ENCODE data around the gene PES1. TPM values are rescaled to one million over a fixed set of nuclear protein-coding genes. Genes with fewer than 3 reads are reported as not detected.
A peak's percentile ranks its signal among the peaks of the same experiment; 100 is the strongest.

Gene PES1
- total and polyA plus RNA-seq, 2 of the 13 experiments (the other 11 are each of a cell fraction or from before 2014, with no cell fraction given), result 65.1 to 94.7 TPM

DNA sequence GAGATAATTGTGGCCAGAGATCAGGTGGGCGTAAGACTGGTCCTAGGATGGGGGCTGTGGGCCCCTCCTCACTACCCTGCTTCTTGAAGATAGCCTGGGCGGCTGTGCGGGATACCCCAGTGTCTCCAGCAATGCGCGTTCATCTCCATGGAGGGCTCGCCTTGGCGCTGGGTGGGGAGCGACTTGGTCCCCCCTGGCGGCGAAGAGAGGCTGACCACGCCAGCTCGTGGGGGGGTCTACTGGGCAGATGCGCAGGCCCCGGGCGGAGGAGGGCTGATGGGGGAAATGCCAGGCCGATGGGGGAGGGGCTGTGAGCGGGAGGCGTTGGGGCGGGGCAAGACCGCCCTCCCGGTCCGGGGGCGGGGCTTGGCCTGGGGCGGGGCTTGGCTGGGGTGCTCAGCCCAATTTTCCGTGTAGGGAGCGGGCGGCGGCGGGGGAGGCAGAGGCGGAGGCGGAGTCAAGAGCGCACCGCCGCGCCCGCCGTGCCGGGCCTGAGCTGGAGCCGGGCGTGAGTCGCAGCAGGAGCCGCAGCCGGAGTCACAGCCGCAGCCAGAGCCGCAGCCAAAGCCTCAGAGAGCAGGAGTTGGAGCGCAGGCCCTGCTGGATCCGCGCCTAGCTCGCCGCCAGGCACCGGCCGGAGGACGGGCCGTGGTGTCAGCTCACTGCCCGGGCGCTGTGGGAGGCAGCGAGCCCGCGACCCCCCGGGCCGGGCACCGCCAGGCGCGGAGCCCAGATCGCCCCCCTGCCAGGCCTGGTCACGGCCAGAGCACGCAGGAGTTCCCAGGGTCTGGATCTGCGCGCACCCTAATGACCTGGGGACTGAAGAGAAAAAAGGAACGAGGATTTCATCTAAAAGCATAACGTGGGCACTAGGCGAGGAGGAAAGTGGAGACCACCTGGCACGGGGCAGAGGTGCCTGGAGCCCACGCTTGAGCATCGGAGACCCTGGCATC is 43.8 kb upstream of the PES1 start, which contains the start of gene SLC35E4 (continued):
- TF ChIP-seq, protein P1, sequence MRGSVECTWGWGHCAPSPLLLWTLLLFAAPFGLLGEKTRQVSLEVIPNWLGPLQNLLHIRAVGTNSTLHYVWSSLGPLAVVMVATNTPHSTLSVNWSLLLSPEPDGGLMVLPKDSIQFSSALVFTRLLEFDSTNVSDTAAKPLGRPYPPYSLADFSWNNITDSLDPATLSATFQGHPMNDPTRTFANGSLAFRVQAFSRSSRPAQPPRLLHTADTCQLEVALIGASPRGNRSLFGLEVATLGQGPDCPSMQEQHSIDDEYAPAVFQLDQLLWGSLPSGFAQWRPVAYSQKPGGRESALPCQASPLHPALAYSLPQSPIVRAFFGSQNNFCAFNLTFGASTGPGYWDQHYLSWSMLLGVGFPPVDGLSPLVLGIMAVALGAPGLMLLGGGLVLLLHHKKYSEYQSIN (CRISPR knock-in tag; IDR thresholded peaks at IDR 0.05; ENCODE audit: borderline replicate concordance), result no peak
- no peak for TF ChIP-seq ZNF17 (CRISPR knock-in tag; IDR thresholded peaks at IDR 0.05)
- no peak for TF ChIP-seq ZNF225 (CRISPR knock-in tag; IDR thresholded peaks at IDR 0.05)
- no peak for TF ChIP-seq ZNF788 (CRISPR knock-in tag; IDR thresholded peaks at IDR 0.05; ENCODE audit: borderline replicate concordance)
- no peak for TF ChIP-seq MIER2 (CRISPR knock-in tag; IDR thresholded peaks at IDR 0.05)
- no peak for TF ChIP-seq ZNF784 (CRISPR knock-in tag; IDR thresholded peaks at IDR 0.05; ENCODE audit: borderline replicate concordance)
- TF ChIP-seq SRY (CRISPR knock-in tag; IDR thresholded peaks at IDR 0.05), result 0 out of 2 replicates have a peak, but pooled peaks have one; percentile 20
- TF ChIP-seq HDAC2 (CRISPR knock-in tag; IDR thresholded peaks at IDR 0.05), result no peak
- TF ChIP-seq, protein P2, sequence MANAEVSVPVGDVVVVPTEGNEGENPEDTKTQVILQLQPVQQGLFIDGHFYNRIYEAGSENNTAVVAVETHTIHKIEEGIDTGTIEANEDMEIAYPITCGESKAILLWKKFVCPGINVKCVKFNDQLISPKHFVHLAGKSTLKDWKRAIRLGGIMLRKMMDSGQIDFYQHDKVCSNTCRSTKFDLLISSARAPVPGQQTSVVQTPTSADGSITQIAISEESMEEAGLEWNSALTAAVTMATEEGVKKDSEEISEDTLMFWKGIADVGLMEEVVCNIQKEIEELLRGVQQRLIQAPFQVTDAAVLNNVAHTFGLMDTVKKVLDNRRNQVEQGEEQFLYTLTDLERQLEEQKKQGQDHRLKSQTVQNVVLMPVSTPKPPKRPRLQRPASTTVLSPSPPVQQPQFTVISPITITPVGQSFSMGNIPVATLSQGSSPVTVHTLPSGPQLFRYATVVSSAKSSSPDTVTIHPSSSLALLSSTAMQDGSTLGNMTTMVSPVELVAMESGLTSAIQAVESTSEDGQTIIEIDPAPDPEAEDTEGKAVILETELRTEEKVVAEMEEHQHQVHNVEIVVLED (CRISPR knock-in tag; IDR thresholded peaks at IDR 0.05; ENCODE audit: borderline replicate concordance), result no peak
- no peak for TF ChIP-seq ZBTB3 (CRISPR knock-in tag; IDR thresholded peaks at IDR 0.05; ENCODE audit: borderline replicate concordance, low read depth)
- no peak for TF ChIP-seq ZNF570 (CRISPR knock-in tag; IDR thresholded peaks at IDR 0.05; ENCODE audit: borderline replicate concordance)
- no peak for TF ChIP-seq ZFX (CRISPR knock-in tag; IDR thresholded peaks at IDR 0.05; ENCODE audit: low read depth)
- no peak for TF ChIP-seq ZNF33A (CRISPR knock-in tag; IDR thresholded peaks at IDR 0.05; ENCODE audit: borderline replicate concordance)
- TF ChIP-seq ZNF512B (CRISPR knock-in tag; IDR thresholded peaks at IDR 0.05; ENCODE audit: borderline replicate concordance), result no peak
- TF ChIP-seq ARHGAP35 (CRISPR knock-in tag; IDR thresholded peaks at IDR 0.05; ENCODE audit: borderline replicate concordance), result no peak

Measured in HepG2 (cell line).